ENCODE results near the gene DAZL. TPM values are rescaled to one million over a fixed set of nuclear protein-coding genes. Genes with fewer than 3 reads are reported as not detected.
A peak's percentile ranks its signal among the peaks of the same experiment; 100 is the strongest.

The DAZL gene
- total and polyA plus RNA-seq, 2 experiments from 2014 or later, result 0.04 TPM; not detected in 1

DNA sequence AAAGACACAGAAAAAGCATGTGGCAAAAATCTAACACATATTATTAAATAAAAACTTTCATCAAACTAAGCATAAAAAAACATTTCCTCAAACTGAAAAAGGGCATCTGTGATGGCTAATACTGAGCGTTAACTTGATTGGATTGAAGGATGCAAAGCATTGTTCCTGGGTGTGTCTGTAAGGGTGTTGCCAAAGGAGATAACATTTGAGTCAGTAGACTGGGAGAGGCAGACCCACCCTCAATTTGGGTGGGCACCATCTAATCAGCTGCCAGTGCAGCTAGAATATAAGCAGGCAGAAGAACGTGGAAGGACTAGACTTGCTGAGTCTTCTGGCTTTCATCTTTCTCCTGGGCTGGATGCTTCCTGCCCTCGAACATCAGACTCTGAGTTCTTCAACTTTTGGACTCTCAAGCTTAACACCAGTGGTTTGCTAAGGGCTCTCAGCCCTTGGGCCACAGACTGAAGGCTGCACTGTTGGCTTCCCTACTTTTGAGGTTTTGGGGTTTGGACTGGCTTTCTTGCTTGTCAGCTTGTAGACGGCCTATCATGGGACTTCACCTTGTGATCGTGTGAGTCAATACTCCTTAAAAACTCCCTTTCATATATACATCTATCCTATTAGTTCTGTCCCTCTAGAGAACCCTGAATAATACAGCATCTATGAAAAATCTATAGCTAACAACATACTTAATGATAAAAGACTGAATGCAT is 45.4 kb downstream of the DAZL start:
- no peaks in the 10 kb centered on the region for H3K36me3 ChIP-seq
- TF ChIP-seq, protein P1, sequence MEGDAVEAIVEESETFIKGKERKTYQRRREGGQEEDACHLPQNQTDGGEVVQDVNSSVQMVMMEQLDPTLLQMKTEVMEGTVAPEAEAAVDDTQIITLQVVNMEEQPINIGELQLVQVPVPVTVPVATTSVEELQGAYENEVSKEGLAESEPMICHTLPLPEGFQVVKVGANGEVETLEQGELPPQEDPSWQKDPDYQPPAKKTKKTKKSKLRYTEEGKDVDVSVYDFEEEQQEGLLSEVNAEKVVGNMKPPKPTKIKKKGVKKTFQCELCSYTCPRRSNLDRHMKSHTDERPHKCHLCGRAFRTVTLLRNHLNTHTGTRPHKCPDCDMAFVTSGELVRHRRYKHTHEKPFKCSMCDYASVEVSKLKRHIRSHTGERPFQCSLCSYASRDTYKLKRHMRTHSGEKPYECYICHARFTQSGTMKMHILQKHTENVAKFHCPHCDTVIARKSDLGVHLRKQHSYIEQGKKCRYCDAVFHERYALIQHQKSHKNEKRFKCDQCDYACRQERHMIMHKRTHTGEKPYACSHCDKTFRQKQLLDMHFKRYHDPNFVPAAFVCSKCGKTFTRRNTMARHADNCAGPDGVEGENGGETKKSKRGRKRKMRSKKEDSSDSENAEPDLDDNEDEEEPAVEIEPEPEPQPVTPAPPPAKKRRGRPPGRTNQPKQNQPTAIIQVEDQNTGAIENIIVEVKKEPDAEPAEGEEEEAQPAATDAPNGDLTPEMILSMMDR (IDR thresholded peaks at IDR 0.05; ENCODE audit: low read depth, low read length), result no peak
- no peak for DNase-seq (ENCODE audit: low read depth in 1 of 2, low spot score in 1 of 2)
- no peak overlapping the region for H3K27ac ChIP-seq
- H3K9me3 ChIP-seq (ENCODE audit: low read depth), result no peaks in the 10 kb centered on the region
- no peaks in the 10 kb centered on the region for H3K4me1 ChIP-seq (ENCODE audit: low read depth)
- H3K27me3 ChIP-seq, result no peaks in the 10 kb centered on the region
- no peak overlapping the region for H3K4me3 ChIP-seq

DNA sequence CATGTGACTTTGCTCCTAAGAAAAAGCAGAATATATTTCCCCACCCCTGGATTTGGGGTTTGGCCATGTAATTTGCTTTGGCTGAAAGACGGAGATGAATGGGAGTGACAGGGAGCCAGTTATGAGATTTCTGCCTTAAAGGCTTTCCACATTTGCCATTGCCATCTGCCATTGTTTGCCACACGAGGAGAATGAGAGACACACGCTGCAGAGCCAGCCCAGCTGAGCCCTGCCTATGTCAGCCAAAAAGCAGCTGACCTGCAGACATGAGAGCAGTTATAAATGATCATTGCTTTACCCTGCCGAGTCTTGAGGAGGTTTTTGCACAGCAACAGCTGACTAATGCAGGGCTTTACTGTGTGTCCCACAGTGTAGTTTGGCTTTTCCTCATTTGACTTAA is 51.1 kb downstream of the DAZL start:
- no peak overlapping the region for H3K4me3 ChIP-seq
- peaks cover 6% of the 10 kb centered on the region for H3K4me1 ChIP-seq (ENCODE audit: low read depth)
- TF ChIP-seq, protein P1 (IDR thresholded peaks at IDR 0.05; ENCODE audit: low read depth, low read length), result no peak
- H3K27ac ChIP-seq, result no peak overlapping the region
- no peaks in the 10 kb centered on the region for H3K9me3 ChIP-seq (ENCODE audit: low read depth)
- H3K27me3 ChIP-seq, result no peaks in the 10 kb centered on the region
- H3K36me3 ChIP-seq, result no peaks in the 10 kb centered on the region
- DNase-seq (ENCODE audit: low read depth in 1 of 2, low spot score in 1 of 2), result no peak

DNA sequence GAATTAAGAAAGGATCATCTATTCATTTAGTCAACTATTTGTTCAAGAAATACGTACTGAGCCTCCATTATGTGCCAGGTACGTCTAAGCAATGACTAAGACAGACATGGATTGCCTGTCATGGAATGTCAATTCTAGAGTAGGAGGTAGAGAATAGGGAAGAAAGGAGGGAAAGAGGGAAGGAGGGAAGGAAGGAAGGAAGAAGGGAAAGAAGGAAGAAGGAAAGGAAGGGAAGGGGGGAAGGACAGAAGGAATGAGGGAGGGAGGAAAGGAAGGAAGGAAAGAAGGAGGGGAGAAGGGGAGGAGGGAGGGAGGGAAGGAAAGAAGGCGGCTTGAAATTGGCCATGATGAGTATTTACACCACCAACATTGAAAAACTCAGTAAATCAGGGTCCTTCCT is 52.5 kb downstream of the DAZL start:
- no peak overlapping the region for H3K27ac ChIP-seq
- H3K27me3 ChIP-seq, result no peaks in the 10 kb centered on the region
- TF ChIP-seq, protein P1 (IDR thresholded peaks at IDR 0.05; ENCODE audit: low read depth, low read length), result no peak
- H3K36me3 ChIP-seq, result no peaks in the 10 kb centered on the region
- no peaks in the 10 kb centered on the region for H3K9me3 ChIP-seq (ENCODE audit: low read depth)
- no peak for DNase-seq (ENCODE audit: low read depth in 1 of 2, low spot score in 1 of 2)
- no peak overlapping the region for H3K4me3 ChIP-seq
- peaks cover 6% of the 10 kb centered on the region for H3K4me1 ChIP-seq (ENCODE audit: low read depth)

DNA sequence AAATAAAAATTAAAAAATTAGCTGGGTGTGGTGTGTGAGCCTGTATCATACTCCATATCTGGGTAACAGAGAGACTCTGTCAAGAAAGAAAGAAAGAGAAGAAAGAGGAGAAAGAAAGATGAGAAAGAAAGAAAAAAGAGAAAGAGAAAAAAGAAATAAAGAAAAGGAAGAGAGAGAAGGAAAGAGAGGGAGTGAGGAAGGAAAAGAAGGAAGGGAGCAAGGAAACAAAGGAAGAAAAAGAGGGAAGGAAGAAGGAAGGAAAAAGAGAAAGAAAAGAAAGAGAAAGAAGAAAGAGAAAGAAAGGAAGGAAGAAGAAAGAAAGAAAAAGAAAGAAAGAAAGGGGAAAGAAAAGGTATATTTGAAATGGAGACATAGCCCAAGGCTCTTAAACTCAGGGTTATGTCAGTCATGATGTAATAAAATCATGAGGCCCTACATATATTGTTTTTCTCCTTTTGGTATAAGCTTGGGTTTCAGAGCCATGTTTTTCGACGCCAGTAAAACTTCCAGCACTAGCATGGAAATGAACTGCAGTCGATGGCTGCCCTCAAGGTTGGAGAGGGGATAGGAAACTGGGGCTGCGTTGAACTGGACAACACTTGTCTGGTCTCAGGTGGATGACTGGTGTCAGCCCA is 53.8 kb downstream of the DAZL start:
- Histone ChIP-seq H3K27me3 (no peaks in the 10 kb centered on the region), H3K36me3 (no peaks in the 10 kb centered on the region), H3K4me1 (ENCODE audit: low read depth) (peaks cover 6% of the 10 kb centered on the region), H3K4me3 (no peak overlapping the region), H3K9me3 (ENCODE audit: low read depth) (no peaks in the 10 kb centered on the region), H3K27ac (no peak overlapping the region)
- DNase-seq (ENCODE audit: low read depth in 1 of 2, low spot score in 1 of 2), result no peak
- TF ChIP-seq, protein P1 (IDR thresholded peaks at IDR 0.05; ENCODE audit: low read depth, low read length), result no peak

DNA sequence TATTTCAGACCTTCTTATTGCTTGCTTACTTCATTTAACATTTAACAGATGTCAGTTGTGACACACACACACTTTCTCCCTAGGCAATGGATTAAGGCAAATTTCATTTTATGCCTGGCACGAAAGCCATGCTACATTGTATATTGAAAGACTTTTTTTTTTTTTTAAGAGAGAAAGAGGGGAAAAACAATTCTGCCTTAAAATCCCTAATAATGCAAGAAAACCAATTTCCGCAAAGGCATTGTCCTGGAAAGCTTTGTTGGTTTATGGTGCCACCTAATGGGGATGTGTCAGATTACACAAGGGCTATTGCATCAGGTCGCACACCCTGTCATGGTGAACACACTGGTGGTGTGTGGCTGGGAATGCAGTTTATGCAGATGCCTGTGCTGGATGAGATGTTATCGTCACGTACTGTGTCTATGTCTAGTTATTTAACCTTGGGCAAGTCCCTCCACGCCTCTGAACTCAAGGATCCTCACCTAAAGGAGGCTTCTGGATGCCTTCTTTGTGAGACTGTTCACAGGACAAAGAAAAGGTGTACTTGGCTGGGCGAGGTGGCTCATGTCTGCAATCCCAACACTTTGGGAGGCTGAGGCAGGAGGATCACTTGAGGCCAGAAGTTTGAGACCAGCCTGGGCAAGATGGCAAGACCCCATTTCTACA is 54.4 kb downstream of the DAZL start:
- Histone ChIP-seq H3K27ac (no peak overlapping the region), H3K4me1 (ENCODE audit: low read depth) (peaks cover 6% of the 10 kb centered on the region), H3K27me3 (no peaks in the 10 kb centered on the region), H3K36me3 (no peaks in the 10 kb centered on the region), H3K4me3 (no peak overlapping the region), H3K9me3 (ENCODE audit: low read depth) (no peaks in the 10 kb centered on the region)
- DNase-seq (ENCODE audit: low read depth in 1 of 2, low spot score in 1 of 2), result peak; percentile 81 to 91
- TF ChIP-seq, protein P1 (IDR thresholded peaks at IDR 0.05; ENCODE audit: low read depth, low read length), result peak; percentile 84

Data from cardiac muscle cell (in vitro differentiated cells and primary cell).